HG03521 (cell line): ENCODE results near the gene LRIG3.
"Not testable (repeated sequence)": the region's sequence is repeated elsewhere in the genome, so short reads cannot be mapped to it uniquely, and the experiment has no call there.

Experiments used
- ATAC-seq: cut with Tn5 transposase; IDR thresholded peaks from one replicate; pipeline ENCODE4 v1.9.1; 2021; ENCODE audit warnings: mild to moderate bottlenecking, moderate library complexity; ENCODE audit not compliant: unreplicated experiment

Gene LRIG3

GRCh38 chr12:58905422-58905821 is 14.9 kb downstream of the LRIG3 start:
- no peak for ATAC-seq

- ATAC-seq, result not testable (repeated sequence)
Measured at GRCh38 chr12:58902726-58903125, 17.6 kb downstream of the LRIG3 start.

- no peak for ATAC-seq
Measured at GRCh38 chr12:58901664-58902063, 18.6 kb downstream of the LRIG3 start.

GRCh38 chr12:58897969-58898368 is 22.3 kb downstream of the LRIG3 start:
- no peak for ATAC-seq

- ATAC-seq, result no peak
Measured at GRCh38 chr12:58896278-58896677, 24.0 kb downstream of the LRIG3 start.

- no peak for ATAC-seq
Measured at GRCh38 chr12:58895053-58895452, 25.3 kb downstream of the LRIG3 start.

- ATAC-seq, result no peak
Measured at GRCh38 chr12:58894040-58894439, 26.3 kb downstream of the LRIG3 start.

GRCh38 chr12:58893495-58893894 is 26.8 kb downstream of the LRIG3 start:
- ATAC-seq, result no peak

GRCh38 chr12:58889557-58889956 is 30.7 kb downstream of the LRIG3 start:
- no peak for ATAC-seq

- no peak for ATAC-seq
Measured at GRCh38 chr12:58888131-58888783, 32.0 kb downstream of the LRIG3 start.

GRCh38 chr12:58887068-58887467 is 33.2 kb downstream of the LRIG3 start:
- no peak for ATAC-seq

GRCh38 chr12:58886474-58886873 is 33.8 kb downstream of the LRIG3 start:
- no peak for ATAC-seq

GRCh38 chr12:58884916-58885315 is 35.4 kb downstream of the LRIG3 start:
- ATAC-seq, result no peak

- ATAC-seq, result no peak
Measured at GRCh38 chr12:58883576-58884334, 36.5 kb downstream of the LRIG3 start.

- ATAC-seq, result no peak
Measured at GRCh38 chr12:58882826-58883225, 37.5 kb downstream of the LRIG3 start.

GRCh38 chr12:58881816-58882215 is 38.5 kb downstream of the LRIG3 start:
- no peak for ATAC-seq

GRCh38 chr12:58880639-58881038 is 39.7 kb downstream of the LRIG3 start:
- no peak for ATAC-seq

GRCh38 chr12:58877243-58877743 is 43.0 kb downstream of the LRIG3 start:
- no peak for ATAC-seq

GRCh38 chr12:58873496-58873895 is 46.8 kb downstream of the LRIG3 start:
- ATAC-seq, result no peak

- no peak for ATAC-seq
Measured at GRCh38 chr12:58871556-58871955, 48.7 kb downstream of the LRIG3 start.

- ATAC-seq, result no peak
Measured at GRCh38 chr12:58870595-58870994, 49.7 kb downstream of the LRIG3 start.

GRCh38 chr12:58860788-58861240 is 59.5 kb downstream of the LRIG3 start:
- ATAC-seq, result no peak
